Measurements from ENCODE around the gene APOH. TPM values are rescaled to one million over a fixed set of nuclear protein-coding genes. Genes with fewer than 3 reads are reported as not detected.

Gene APOH
- 1 to 10 TPM in 1 of 4 donors, not detected in 3; 1.3 TPM for total RNA-seq
- polyA plus RNA-seq: not detected
- long read RNA-seq, donor 1: 0 reads
- long read RNA-seq, donor 2: 0 reads

GRCh38 chr17:66228887-66229782, at the start of gene APOH:
TSS of gene APOH (minus strand) at chr17:66229415. CDS start at chr17:66229379, 36 bp downstream.
- no peak for DNase-seq
- WGBS, 3 donors: 89 to 90% (median 89%) methylated on average over 20 of the region's 20 CpGs
- ATAC-seq: no peak
- Histone ChIP-seq H3K27ac (no peak within 1 kb of the TSS), H3K36me3 (ENCODE audit: insufficient read depth in 1 of 2, low read depth in 1 of 2) (no peaks in the 10 kb centered on the region), H3K27me3 (ENCODE audit: insufficient read depth in 3 of 3, low read length in 2 of 3) (no peaks in the 10 kb centered on the region), H3K9me3 (no peaks in the 10 kb centered on the region), H3K4me1 (no peaks in the 10 kb centered on the region), H3K4me3 (no peak within 1 kb of the TSS)
- TF ChIP-seq CTCF (IDR thresholded peaks at IDR 0.05): no peak
- intact Hi-C loops (cut with DNase I): no loop called here

DNA sequence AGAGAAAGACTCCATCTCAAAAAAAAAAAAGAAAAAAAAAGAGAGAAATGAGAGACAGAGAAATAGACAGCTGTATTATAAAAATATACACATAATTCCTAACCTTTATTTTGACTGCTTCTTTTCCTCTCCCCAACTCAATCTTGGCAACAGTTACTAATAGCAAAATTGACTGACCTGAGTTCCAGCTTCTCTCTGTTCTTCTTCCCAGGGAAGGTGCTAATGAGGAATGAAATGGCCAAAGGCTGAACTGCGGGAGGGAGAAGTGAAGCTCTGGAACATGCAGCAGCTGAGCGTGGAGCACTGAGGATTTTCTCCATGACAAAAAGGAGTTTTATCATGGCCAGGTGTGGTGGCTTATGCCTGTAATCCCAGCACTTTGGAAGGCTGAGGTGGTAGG, 48.0 kb upstream of the APOH start:
- WGBS, 3 donors: 71 to 82% (median 76%) methylated on average over 2 of the region's 2 CpGs
- intact Hi-C loops (cut with DNase I): no loop called here

DNA sequence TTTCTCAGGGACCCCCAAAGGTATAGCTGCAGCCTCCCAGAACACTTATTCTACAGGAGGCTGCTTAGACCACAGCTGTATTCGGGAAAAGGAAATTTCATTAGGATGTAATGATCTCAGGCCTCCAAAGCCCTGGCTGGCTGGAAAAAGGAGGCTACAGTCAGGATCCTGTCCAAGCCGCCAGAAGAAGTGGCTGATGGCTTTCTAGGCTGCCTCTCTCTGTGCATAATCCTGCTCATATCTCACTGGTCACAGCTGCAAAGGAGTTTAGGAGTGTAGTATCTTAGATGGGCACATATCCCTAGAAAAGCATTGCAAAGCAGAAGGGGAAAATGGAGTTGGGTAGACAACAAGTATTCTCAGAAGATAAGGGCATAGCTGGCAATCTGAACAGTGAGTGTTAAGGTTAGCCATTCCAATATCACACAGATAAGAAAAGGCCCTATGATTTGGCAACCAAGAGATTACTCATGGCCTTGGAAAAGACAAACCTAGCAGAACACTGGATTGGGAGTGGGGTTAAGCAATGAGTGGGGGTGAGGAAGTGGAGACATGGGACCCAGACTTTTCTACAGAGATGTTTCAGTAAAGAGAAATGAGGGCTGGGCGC, 47.2 kb upstream of the APOH start:
- Histone ChIP-seq H3K4me1 (no peaks in the 10 kb centered on the region), H3K27me3 (ENCODE audit: insufficient read depth in 3 of 3, low read length in 2 of 3) (no peaks in the 10 kb centered on the region), H3K9me3 (no peaks in the 10 kb centered on the region), H3K4me3 (no peak overlapping the region), H3K27ac (no peak overlapping the region), H3K36me3 (ENCODE audit: insufficient read depth in 1 of 2, low read depth in 1 of 2) (no peaks in the 10 kb centered on the region)
- DNase-seq: no peak
- intact Hi-C loops (cut with DNase I): no loop called here
- ATAC-seq: no peak
- WGBS, 3 donors: 75 to 80% (median 77%) methylated on average over 3 of the region's 3 CpGs
- TF ChIP-seq CTCF (IDR thresholded peaks at IDR 0.05): no peak

More for the DNA sequence above, 48.0 kb upstream of the APOH start:
- H3K36me3 ChIP-seq (ENCODE audit: insufficient read depth in 1 of 2, low read depth in 1 of 2): no peaks in the 10 kb centered on the region
- TF ChIP-seq CTCF (IDR thresholded peaks at IDR 0.05): no peak
- H3K9me3 ChIP-seq: no peaks in the 10 kb centered on the region
- H3K4me3 ChIP-seq: no peak overlapping the region
- no peak for ATAC-seq
- no peak overlapping the region for H3K27ac ChIP-seq
- DNase-seq: no peak
- no peaks in the 10 kb centered on the region for H3K27me3 ChIP-seq (ENCODE audit: insufficient read depth in 3 of 3, low read length in 2 of 3)
- no peaks in the 10 kb centered on the region for H3K4me1 ChIP-seq

DNA sequence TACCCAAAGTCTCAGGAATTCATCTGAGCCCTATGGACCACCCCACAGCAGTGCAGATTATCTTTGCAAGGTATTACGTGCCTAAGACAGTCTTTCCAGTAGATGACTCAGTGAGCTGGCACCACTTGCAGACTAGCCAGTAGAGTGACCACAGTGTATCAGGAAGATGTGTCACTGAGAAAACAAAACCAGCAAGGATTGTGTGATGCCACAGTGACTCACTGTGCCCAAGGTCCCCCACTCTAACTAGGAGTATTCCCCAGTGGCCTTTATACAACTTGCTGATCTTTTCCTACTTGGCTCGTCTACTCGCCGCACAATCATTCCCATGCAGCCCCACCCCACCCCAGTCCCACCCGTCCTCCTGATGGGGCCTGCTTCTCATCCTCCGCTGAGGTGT, 46.4 kb upstream of the APOH start:
- no peak overlapping the region for H3K4me3 ChIP-seq
- H3K4me1 ChIP-seq: no peaks in the 10 kb centered on the region
- DNase-seq: no peak
- no peaks in the 10 kb centered on the region for H3K27me3 ChIP-seq (ENCODE audit: insufficient read depth in 3 of 3, low read length in 2 of 3)
- peak in 1 of 4 donors; percentile 66 for ATAC-seq
- TF ChIP-seq CTCF (IDR thresholded peaks at IDR 0.05): no peak
- intact Hi-C loops (cut with DNase I): no loop called here
- WGBS, 3 donors: 61 to 71% (median 64%) methylated on average over 6 of the region's 6 CpGs
- H3K36me3 ChIP-seq (ENCODE audit: insufficient read depth in 1 of 2, low read depth in 1 of 2): no peaks in the 10 kb centered on the region
- no peak overlapping the region for H3K27ac ChIP-seq
- no peaks in the 10 kb centered on the region for H3K9me3 ChIP-seq
